Measurements from ENCODE around the gene DNAJC7. TPM values are rescaled to one million over a fixed set of nuclear protein-coding genes. Genes with fewer than 3 reads are reported as not detected.

The DNAJC7 gene
- total RNA-seq, 1 donor from 2014 or later = 103 TPM

- intact Hi-C loops (cut with micrococcal nuclease) = no loop called here
These were observed 35.0 kb downstream of the DNAJC7 start for GRCh38 chr17:41982026-41982760.

GRCh38 chr17:41977991-41978390 lies 39.2 kb downstream of the DNAJC7 start:
- intact Hi-C loops (cut with micrococcal nuclease) = no loop called here

DNA sequence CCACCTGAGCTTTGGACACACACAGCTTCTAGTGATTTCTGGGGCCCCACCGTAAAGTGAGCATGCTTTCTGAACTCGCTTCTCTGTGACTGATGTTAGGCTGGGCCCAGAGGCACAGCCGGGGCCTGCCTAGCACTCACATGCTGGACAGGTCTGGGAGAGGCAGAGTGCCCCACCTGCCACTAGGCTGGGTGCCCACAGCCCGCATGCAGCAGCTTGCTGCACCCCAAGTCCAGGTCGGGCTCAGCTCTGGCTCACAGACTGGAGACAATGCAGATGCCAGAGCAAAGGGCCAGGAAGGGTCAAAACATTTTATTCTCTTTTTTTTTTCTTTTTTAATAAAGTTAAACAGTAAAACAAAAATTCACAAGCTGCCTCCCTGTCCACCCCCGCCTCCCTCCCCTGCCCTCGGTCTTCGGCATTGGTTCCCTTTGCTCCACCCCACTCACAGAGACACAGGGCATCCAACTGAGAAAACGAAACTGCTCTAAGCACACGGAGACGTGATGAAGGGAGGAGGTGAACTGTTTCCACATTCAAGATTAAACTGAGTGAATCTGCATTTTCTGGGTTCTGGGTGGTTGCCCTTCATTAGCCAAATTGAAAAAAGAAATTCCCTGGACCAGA lies 41.0 kb downstream of the DNAJC7 start:
- intact Hi-C loops (cut with micrococcal nuclease) = no loop called here

- intact Hi-C loops (cut with micrococcal nuclease) = no loop called here
These were observed 41.8 kb downstream of the DNAJC7 start for GRCh38 chr17:41975099-41976083.

GRCh38 chr17:41974658-41975057 lies 42.6 kb downstream of the DNAJC7 start:
- intact Hi-C loops (cut with micrococcal nuclease) = no loop called here

DNA sequence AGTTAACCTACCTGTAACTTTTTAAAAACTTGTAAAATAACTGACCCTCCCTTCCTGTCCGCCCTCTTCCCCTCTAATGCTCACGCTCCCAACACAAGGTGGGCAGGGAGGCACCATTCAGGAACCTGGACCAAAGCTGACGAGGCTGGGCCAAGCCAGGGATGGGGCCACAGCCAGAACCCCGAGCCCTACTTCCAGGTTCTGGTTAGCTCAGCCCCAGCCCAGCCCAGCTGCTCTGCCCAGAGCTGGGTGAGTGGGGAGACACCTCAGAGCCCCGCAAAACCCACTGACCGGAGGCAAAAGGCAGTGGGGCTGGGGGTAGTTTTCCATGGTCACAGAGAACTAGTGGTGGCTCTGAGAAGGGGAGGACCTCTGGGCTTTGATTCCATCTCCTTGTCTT lies 43.2 kb downstream of the DNAJC7 start:
- intact Hi-C loops (cut with micrococcal nuclease) = no loop called here

- intact Hi-C loops (cut with micrococcal nuclease) = no loop called here
These were observed 43.8 kb downstream of the DNAJC7 start for GRCh38 chr17:41973408-41973811.

- intact Hi-C loops (cut with micrococcal nuclease) = no loop called here
These were observed 44.5 kb downstream of the DNAJC7 start for GRCh38 chr17:41972571-41973407.

GRCh38 chr17:41971721-41972523 lies 45.3 kb downstream of the DNAJC7 start:
- intact Hi-C loops (cut with micrococcal nuclease) = no loop called here

DNA sequence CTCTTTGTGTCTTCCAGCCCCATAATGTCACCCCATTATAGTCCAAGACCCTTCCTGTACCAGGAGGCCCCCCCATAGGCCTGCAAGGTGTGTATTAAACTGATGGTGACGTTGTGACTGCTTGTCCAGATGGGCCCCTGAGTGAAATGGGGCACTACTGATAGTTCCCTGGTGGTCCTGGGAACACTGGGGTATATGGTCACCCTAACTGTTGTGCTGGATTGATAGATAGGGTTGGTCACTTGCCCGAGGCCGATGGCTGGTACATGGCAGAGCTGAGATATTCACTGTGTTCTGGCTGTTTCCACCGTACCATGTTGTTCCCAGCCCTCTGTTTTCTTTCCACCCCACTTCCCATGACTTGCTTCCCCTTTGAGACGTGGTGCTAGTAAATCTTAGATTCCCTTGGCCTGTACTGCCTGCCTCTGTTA lies 46.3 kb downstream of the DNAJC7 start:
- intact Hi-C loops (cut with micrococcal nuclease) = no loop called here

DNA sequence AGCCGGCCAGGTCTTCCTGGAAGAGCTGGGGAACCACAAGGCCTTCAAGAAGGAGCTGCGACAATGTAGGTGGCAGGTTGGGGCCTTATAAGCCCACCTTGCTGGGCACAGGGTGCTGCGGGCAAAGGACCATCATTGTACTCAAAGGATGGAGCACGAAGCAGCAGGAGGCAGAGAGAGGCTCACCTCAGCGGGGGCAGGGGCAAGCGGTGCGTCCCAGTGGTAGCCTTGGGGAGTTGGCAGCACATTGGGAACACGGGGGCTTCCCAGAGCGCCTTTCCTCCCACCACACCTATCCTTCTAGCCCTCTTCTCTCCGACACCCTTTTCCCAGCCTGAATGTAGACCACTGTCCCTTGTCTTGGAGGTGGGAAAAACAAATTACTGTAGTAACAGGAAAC lies 48.6 kb downstream of the DNAJC7 start:
- intact Hi-C loops (cut with micrococcal nuclease) = no loop called here

- intact Hi-C loops (cut with micrococcal nuclease) = loop anchor here (2.0 kb wide), 2 partner anchors 49 to 145 kb away; partner anchors contain the start of genes DHX58 and DNAJC7
These were observed 49.2 kb downstream of the DNAJC7 start for GRCh38 chr17:41967921-41968578.

- intact Hi-C loops (cut with micrococcal nuclease) = loop anchor here (2.0 kb wide), 2 partner anchors 49 to 145 kb away; partner anchors contain the start of genes DHX58 and DNAJC7
These were observed 49.9 kb downstream of the DNAJC7 start for GRCh38 chr17:41967141-41967920.

DNA sequence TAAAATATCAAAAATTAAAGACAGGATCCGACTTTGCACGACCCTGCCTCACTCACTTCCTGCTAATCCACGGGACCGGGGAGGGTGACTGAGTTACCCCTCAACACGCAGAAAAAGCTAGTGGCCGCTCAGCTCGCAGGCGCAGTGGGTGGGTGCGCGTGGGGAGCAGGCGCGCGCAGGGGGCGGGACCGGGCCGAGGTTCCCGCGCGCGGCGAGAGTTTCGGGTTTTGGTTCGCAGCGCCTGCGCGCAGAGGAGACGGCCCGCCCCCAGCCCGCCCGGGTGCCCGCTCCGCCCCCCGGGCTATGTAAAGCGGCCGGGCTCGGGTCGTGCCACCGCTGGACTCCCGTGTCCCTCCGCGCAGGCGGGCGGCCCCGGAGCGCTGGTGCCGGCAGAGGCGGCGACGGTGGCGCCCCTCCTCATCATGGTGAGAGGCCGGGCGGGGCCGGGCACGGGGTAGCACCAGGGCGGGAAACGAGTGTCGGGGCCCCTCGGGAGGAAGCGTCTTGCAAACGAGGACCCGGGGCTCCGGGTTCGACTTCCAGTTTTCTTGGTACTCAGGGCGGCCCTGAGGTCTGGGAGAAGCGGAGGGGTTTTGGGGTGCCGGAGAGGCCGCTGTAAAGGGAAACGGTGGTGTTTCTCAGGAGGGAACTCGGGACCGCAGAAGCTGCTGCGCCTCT lies 50.6 kb downstream of the DNAJC7 start, which contains the start of gene CNP:
Gene CNP, plus strand, starts transcription at position 333 of the 678 bp plus-strand sequence. Its CDS starts 90 bp downstream, at position 423.
- intact Hi-C loops (cut with micrococcal nuclease) = loop anchor here (1.0 to 2.0 kb wide), 5 partner anchors 47 to 189 kb away; partner anchors contain the start of genes DHX58, DNAJC7 and KLHL11

GRCh38 chr17:41965694-41966462 lies 51.4 kb downstream of the DNAJC7 start:
- intact Hi-C loops (cut with micrococcal nuclease) = loop anchor here (1.0 to 2.0 kb wide), 5 partner anchors 47 to 189 kb away; partner anchors contain the start of genes DHX58, DNAJC7 and KLHL11

DNA sequence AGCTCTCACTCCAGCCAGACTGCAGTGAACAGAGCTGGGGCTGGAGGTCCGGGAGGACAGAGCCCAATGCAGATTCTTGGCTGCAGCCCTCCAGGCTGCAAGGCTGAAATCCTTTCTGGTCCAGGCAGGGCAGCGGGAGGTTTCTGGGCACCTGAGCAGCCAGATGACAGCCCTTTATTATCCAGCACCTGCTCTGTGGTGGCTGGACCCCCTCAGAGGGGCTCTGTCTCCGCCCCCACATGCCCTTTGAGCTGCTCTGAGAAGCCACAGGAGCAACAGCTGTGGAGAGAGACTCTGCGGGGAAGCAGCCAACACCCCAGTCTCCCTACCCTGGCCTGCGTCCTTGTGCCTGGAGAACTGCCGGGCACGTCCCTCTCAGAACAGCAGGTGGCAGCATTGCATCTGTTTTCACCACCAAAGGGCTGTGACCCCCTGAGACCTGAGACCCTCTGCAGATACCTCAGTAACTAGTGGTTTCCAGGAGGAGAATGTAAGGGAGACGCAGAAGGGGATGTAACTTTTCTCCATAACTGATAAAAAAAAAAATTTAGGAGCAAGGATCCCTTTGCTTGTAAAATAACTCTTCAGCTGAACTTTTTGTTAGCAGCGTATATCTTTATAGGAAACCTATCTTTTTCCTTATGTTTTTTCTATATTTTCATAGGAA lies 54.3 kb downstream of the DNAJC7 start:
- intact Hi-C loops (cut with micrococcal nuclease) = loop anchor here (5.0 kb wide), 1 partner anchor 226 kb away; no protein-coding TSS in a partner anchor
